Neuronal stem cell (in vitro differentiated cells): ENCODE results near the gene MPPED2.

Source experiments
- DNase-seq: peaks from one replicate; pipeline ENCODE4 v3.0.0-alpha.2; 2013; ENCODE audit warnings: low spot score
- H2AFZ ChIP-seq: one replicate; pipeline ENCODE4 v1.6.1; 2013; ENCODE audit warnings: mild to moderate bottlenecking, low read length, inconsistent platforms
- H2AK5ac ChIP-seq: 2 replicates; pipeline ENCODE4 v1.6.1; 2013; ENCODE audit warnings: low read depth, mild to moderate bottlenecking, inconsistent platforms, low read length, moderate library complexity, mixed read lengths
- H2BK120ac ChIP-seq: 2 replicates; pipeline ENCODE4 v1.6.1; 2013; ENCODE audit warnings: low read depth, mild to moderate bottlenecking, inconsistent platforms, low read length, moderate library complexity, mixed read lengths
- H2BK12ac ChIP-seq: one replicate; pipeline ENCODE4 v1.6.1; 2013; ENCODE audit warnings: low read length, inconsistent platforms
- H2BK15ac ChIP-seq: 2 replicates; pipeline ENCODE4 v1.6.1; 2013; ENCODE audit warnings: mild to moderate bottlenecking, low read length, inconsistent platforms, mixed read lengths
- H2BK5ac ChIP-seq: one replicate; pipeline ENCODE4 v1.6.1; 2013; ENCODE audit warnings: inconsistent platforms, mild to moderate bottlenecking, low read length, moderate library complexity
- H3K14ac ChIP-seq: one replicate; pipeline ENCODE4 v1.6.1; 2013; ENCODE audit warnings: low read length, inconsistent platforms
- H3K18ac ChIP-seq: 2 replicates; pipeline ENCODE4 v1.6.1; 2013; ENCODE audit warnings: low read length, inconsistent platforms
- H3K23ac ChIP-seq: 2 replicates; pipeline ENCODE4 v1.6.1; 2013; ENCODE audit warnings: low read depth, mild to moderate bottlenecking, mixed read lengths, low read length, inconsistent platforms; ENCODE audit not compliant: poor library complexity
- H3K27ac ChIP-seq: replicated peaks from 3 replicates; pipeline ENCODE4 v1.5.1; 2013; ENCODE audit warnings: low read length, inconsistent platforms
- H3K27me3 ChIP-seq, 3 experiments: 2 replicates each; pipeline ENCODE4 v1.6.1; 2013; ENCODE audit warnings: low read length in 3 of 3, mild to moderate bottlenecking in 2 of 3, inconsistent platforms in 1 of 3, low read depth in 1 of 3, mixed read lengths in 1 of 3, moderate library complexity in 1 of 3; ENCODE audit not compliant: control insufficient read depth in 3 of 3, insufficient read depth in 3 of 3
- H3K36me3 ChIP-seq, 2 donors: replicated peaks in 1 of 2; 2 replicates each; pipeline ENCODE4 v1.6.1; 2013; ENCODE audit warnings: low read length in 2 of 2; ENCODE audit not compliant: control insufficient read depth in 2 of 2, insufficient read depth in 2 of 2
- H3K4ac ChIP-seq: 2 replicates; pipeline ENCODE4 v1.6.1; 2013; ENCODE audit warnings: inconsistent platforms, mild to moderate bottlenecking, low read length, moderate library complexity
- H3K4me1 ChIP-seq, 2 donors: 1 replicate in 1 of 2; 2 replicates in 1 of 2; pipeline ENCODE4 v1.6.1; 2013; ENCODE audit warnings: low read length in 2 of 2, low read depth in 1 of 2; ENCODE audit not compliant: control insufficient read depth in 2 of 2, insufficient read depth in 1 of 2
- H3K4me2 ChIP-seq: one replicate; pipeline ENCODE4 v1.6.1; 2013; ENCODE audit warnings: mild to moderate bottlenecking, low read length, inconsistent platforms; ENCODE audit not compliant: insufficient read depth, poor library complexity, severe bottlenecking
- H3K4me3 ChIP-seq, 2 donors: 2 replicates each; pipeline ENCODE4 v1.5.1; 2013; ENCODE audit warnings: low read length in 2 of 2, mild to moderate bottlenecking in 2 of 2, inconsistent platforms in 1 of 2, moderate library complexity in 1 of 2
- H3K79me1 ChIP-seq: one replicate; pipeline ENCODE4 v1.6.1; 2013; ENCODE audit warnings: low read depth, mild to moderate bottlenecking, inconsistent platforms, low read length, moderate library complexity
- H3K9ac ChIP-seq: one replicate; pipeline ENCODE4 v1.6.1; 2013; ENCODE audit warnings: mild to moderate bottlenecking, low read depth, low read length, inconsistent platforms; ENCODE audit not compliant: poor library complexity
- H3K9me3 ChIP-seq, 2 donors: replicated peaks in 1 of 2; 2 replicates each; pipeline versions ENCODE3 to v1.6.1; 2013; ENCODE audit warnings: low read length in 2 of 2, mild to moderate bottlenecking in 2 of 2, inconsistent platforms in 1 of 2, low read depth in 1 of 2, mixed read lengths in 1 of 2, moderate library complexity in 1 of 2; ENCODE audit not compliant: control insufficient read depth in 2 of 2, insufficient read depth in 1 of 2
- H4K8ac ChIP-seq: one replicate; pipeline ENCODE4 v1.6.1; 2013; ENCODE audit warnings: low read depth, mild to moderate bottlenecking, inconsistent platforms, low read length, moderate library complexity
- H4K91ac ChIP-seq: one replicate; pipeline ENCODE4 v1.6.1; 2013; ENCODE audit warnings: low read length, low read depth, mild to moderate bottlenecking, inconsistent platforms; ENCODE audit not compliant: poor library complexity
- WGBS, 2 donors: extraction: QIAGEN DNeasy Blood & Tissue Kit; methylation state at CpG; one replicate each; pipeline ENCODE4 v1.1.7; 2013; ENCODE audit warnings: missing lambda C conversion rate in 2 of 2, mixed read lengths in 1 of 2; ENCODE audit not compliant: insufficient read length in 2 of 2, insufficient replicate concordance in 1 of 2; ENCODE audit errors: extremely low coverage in 2 of 2; 5-methylcytosine and 5-hydroxymethylcytosine counted together

MPPED2 gene

DNA sequence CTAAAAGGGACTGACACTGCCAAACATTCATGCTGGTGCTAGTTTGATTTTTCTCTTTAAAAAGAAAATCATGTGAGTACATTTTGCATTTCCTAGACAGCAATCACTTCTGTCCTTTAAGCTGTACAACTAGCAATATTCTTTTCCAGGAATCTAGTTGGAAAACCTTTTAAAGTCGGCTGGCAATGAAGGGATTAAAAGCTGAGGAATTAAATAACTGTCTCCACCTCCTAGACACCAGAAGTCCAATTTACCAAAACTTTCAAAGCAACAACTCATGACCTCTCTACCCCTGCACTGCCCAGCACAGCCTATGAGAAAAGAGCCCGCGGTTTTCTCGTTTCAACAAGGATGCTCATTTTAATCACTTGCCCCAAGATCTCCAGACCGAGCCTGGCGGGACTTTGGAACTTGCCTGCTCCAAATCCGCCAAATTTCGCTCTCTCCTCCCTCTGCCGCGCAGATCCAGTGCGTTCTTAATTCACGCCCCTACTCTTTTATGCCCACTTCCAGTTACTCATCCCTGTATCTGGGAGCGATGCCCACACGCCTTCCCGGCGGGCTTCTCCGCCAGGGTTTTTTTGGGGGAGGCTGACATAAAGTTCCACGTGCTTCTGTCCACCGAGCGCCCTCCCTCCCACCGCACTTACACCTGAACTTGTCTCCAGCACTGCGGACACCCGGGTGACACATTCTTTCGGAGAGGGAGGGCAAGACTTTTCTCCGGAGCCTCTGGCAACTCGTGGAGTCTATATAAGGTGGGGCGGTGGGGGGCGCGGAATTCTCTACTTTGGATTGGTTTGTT is 2.5 kb downstream of the MPPED2 start:
- Histone ChIP-seq H3K27ac (no peak overlapping the region), H2BK15ac (no peak overlapping the region), H3K4me2 (peak overlapping the region; percentile 96), H3K9me3 (no peaks in the 10 kb centered on the region), H2AFZ (no peak overlapping the region), H3K79me1 (peaks cover 9% of the 10 kb centered on the region), H4K8ac (no peak overlapping the region), H3K9ac (peak overlapping the region; percentile 97), H4K91ac (no peak overlapping the region), H3K18ac (peak overlapping the region; percentile 70), H3K36me3 (no peaks in the 10 kb centered on the region), H3K4ac (no peak overlapping the region), H3K23ac (no peak overlapping the region), H2BK120ac (no peak overlapping the region), H2AK5ac (no peak overlapping the region), H3K27me3 (peaks cover 0 to 78% (median 9%) of the 10 kb centered on the region in 3 experiments), H3K4me3 (peak overlapping the region in 1 of 2 donors; percentile 84), H3K4me1 (peaks cover 0 to 10% of the 10 kb centered on the region in 2 donors), H3K14ac (no peak overlapping the region), H2BK5ac (peak overlapping the region; percentile 44), H2BK12ac (no peak overlapping the region)
- WGBS, 2 donors = no CpG with 5 or more reads among the region's 29 CpGs
- no peak for DNase-seq

GRCh38 chr11:30582726-30583125 is 3.4 kb downstream of the MPPED2 start:
- Histone ChIP-seq H3K79me1 (peaks cover 9% of the 10 kb centered on the region), H3K9ac (no peak overlapping the region), H3K4ac (no peak overlapping the region), H4K8ac (no peak overlapping the region), H3K27ac (no peak overlapping the region), H2BK15ac (no peak overlapping the region), H3K14ac (no peak overlapping the region), H3K4me2 (no peak overlapping the region), H3K4me3 (no peak overlapping the region), H3K9me3 (peaks cover 0 to 3% of the 10 kb centered on the region in 2 donors), H2BK5ac (no peak overlapping the region), H3K23ac (no peak overlapping the region), H3K36me3 (peaks cover 0 to 2% of the 10 kb centered on the region in 2 donors), H2BK12ac (no peak overlapping the region), H3K27me3 (peaks cover 0 to 68% (median 9%) of the 10 kb centered on the region in 3 experiments), H2BK120ac (no peak overlapping the region), H2AK5ac (no peak overlapping the region), H4K91ac (no peak overlapping the region), H2AFZ (no peak overlapping the region), H3K4me1 (peaks cover 0 to 10% of the 10 kb centered on the region in 2 donors), H3K18ac (no peak overlapping the region)
- no CpG with 5 or more reads among the region's 4 CpGs for WGBS, 2 donors
- DNase-seq = no peak

GRCh38 chr11:30581675-30582074 is 4.5 kb downstream of the MPPED2 start:
- WGBS, 2 donors = no CpG with 5 or more reads among the region's 3 CpGs
- no peak overlapping the region for H4K91ac ChIP-seq
- no peak overlapping the region for H3K9ac ChIP-seq
- no peak overlapping the region for H3K14ac ChIP-seq
- H3K4me1 ChIP-seq = peaks cover 0 to 9% of the 10 kb centered on the region in 2 donors
- no peak overlapping the region for H2BK5ac ChIP-seq
- H3K9me3 ChIP-seq = peaks cover 0 to 3% of the 10 kb centered on the region in 2 donors
- no peak overlapping the region for H3K27ac ChIP-seq
- H2AFZ ChIP-seq = no peak overlapping the region
- no peak overlapping the region for H3K23ac ChIP-seq
- H3K4ac ChIP-seq = no peak overlapping the region
- peaks cover 0 to 58% (median 6%) of the 10 kb centered on the region in 3 experiments for H3K27me3 ChIP-seq
- no peak overlapping the region for H2BK120ac ChIP-seq
- no peak overlapping the region for H2BK15ac ChIP-seq
- no peak overlapping the region for H2BK12ac ChIP-seq
- no peak overlapping the region for H4K8ac ChIP-seq
- no peak overlapping the region for H3K4me3 ChIP-seq
- no peak overlapping the region for H2AK5ac ChIP-seq
- H3K36me3 ChIP-seq = peaks cover 0 to 2% of the 10 kb centered on the region in 2 donors
- H3K4me2 ChIP-seq = no peak overlapping the region
- no peak for DNase-seq
- H3K18ac ChIP-seq = no peak overlapping the region
- peaks cover 9% of the 10 kb centered on the region for H3K79me1 ChIP-seq

- no peak overlapping the region for H3K4me3 ChIP-seq
- H2BK15ac ChIP-seq = no peak overlapping the region
- H3K9ac ChIP-seq = no peak overlapping the region
- no peak overlapping the region for H2BK12ac ChIP-seq
- H2BK5ac ChIP-seq = no peak overlapping the region
- H3K4me1 ChIP-seq = peaks cover 0 to 9% of the 10 kb centered on the region in 2 donors
- H3K27me3 ChIP-seq = peaks cover 0 to 53% (median 5%) of the 10 kb centered on the region in 3 experiments
- no peak overlapping the region for H2AFZ ChIP-seq
- no peak overlapping the region for H3K23ac ChIP-seq
- H3K4ac ChIP-seq = no peak overlapping the region
- no peak overlapping the region for H3K27ac ChIP-seq
- peaks cover 0 to 3% of the 10 kb centered on the region in 2 donors for H3K9me3 ChIP-seq
- H2BK120ac ChIP-seq = no peak overlapping the region
- H3K18ac ChIP-seq = no peak overlapping the region
- H4K91ac ChIP-seq = no peak overlapping the region
- no peak overlapping the region for H3K4me2 ChIP-seq
- peaks cover 0 to 2% of the 10 kb centered on the region in 2 donors for H3K36me3 ChIP-seq
- no peak overlapping the region for H3K14ac ChIP-seq
- H4K8ac ChIP-seq = no peak overlapping the region
- H2AK5ac ChIP-seq = no peak overlapping the region
- peaks cover 7% of the 10 kb centered on the region for H3K79me1 ChIP-seq
- no peak for DNase-seq
- WGBS, 2 donors = no CpG with 5 or more reads among the region's 4 CpGs
These were observed 5.6 kb downstream of the MPPED2 start for GRCh38 chr11:30580573-30580972.
